ENCODE data around the gene AP3S2.

DNA sequence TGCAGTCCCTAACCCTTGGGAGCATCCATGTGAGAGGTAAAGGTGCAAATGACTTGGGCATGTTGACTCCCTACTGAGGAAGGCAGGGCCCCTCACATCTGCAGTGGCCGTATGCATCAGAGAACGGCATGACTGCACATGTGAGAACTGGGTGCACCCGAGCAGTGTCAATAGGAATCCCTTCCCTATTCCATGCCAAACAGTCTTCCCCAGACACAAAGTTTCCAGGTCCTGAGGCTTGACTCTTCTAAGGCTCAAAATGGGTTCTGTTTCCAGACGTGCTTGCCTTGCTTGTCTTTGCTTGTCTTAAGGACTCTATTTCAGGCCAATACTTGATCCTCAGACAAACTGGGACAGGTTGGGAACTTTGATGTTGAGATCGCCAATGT lies 58.6 kb downstream of the AP3S2 start:
- TF ChIP-seq, protein P1, sequence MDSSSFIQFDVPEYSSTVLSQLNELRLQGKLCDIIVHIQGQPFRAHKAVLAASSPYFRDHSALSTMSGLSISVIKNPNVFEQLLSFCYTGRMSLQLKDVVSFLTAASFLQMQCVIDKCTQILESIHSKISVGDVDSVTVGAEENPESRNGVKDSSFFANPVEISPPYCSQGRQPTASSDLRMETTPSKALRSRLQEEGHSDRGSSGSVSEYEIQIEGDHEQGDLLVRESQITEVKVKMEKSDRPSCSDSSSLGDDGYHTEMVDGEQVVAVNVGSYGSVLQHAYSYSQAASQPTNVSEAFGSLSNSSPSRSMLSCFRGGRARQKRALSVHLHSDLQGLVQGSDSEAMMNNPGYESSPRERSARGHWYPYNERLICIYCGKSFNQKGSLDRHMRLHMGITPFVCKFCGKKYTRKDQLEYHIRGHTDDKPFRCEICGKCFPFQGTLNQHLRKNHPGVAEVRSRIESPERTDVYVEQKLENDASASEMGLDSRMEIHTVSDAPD (CRISPR knock-in tag; IDR thresholded peaks at IDR 0.05), result no peak
- TF ChIP-seq POLR2AphosphoS5 (IDR thresholded peaks at IDR 0.05; ENCODE audit: low read depth, low read length) (no peak), SIN3A (IDR thresholded peaks at IDR 0.05; ENCODE audit: borderline replicate concordance, low read depth, low read length) (no peak)

Measured in HepG2 (cell line).